Measurements from ENCODE around the gene PKD1. TPM values are rescaled to one million over a fixed set of nuclear protein-coding genes. Genes with fewer than 3 reads are reported as not detected.
"Not testable (repeated sequence)": the region's sequence is repeated elsewhere in the genome, so short reads cannot be mapped to it uniquely, and the experiment has no call there.

The PKD1 gene
- total RNA-seq, 1 donor from 2014 or later: 169 TPM

- not testable (repeated sequence) for H3K9me3 Mint-ChIP-seq (ENCODE audit: unreplicated experiment); H3K36me3 Mint-ChIP-seq (ENCODE audit: unreplicated experiment); H3K27me3 Mint-ChIP-seq (ENCODE audit: unreplicated experiment); DNase-seq (ENCODE audit: extremely low spot score, unreplicated experiment)
- H3K27ac Mint-ChIP-seq (ENCODE audit: unreplicated experiment): peak overlapping the region; percentile 81
- H3K4me1 Mint-ChIP-seq (ENCODE audit: unreplicated experiment): peaks cover 49% of the 10 kb centered on the region
- peak overlapping the region; percentile 56 for H3K4me3 Mint-ChIP-seq (ENCODE audit: unreplicated experiment)
Measured at GRCh38 chr16:2126928-2127556, 8.7 kb downstream of the PKD1 start.

GRCh38 chr16:2126161-2126743, 9.4 kb downstream of the PKD1 start:
- H3K27ac Mint-ChIP-seq (ENCODE audit: unreplicated experiment): peak overlapping the region; percentile 81
- DNase-seq (ENCODE audit: extremely low spot score, unreplicated experiment); H3K36me3 Mint-ChIP-seq (ENCODE audit: unreplicated experiment): not testable (repeated sequence)

GRCh38 chr16:2125609-2126008, 10.1 kb downstream of the PKD1 start:
- not testable (repeated sequence) for H3K9me3 Mint-ChIP-seq (ENCODE audit: unreplicated experiment); H3K27me3 Mint-ChIP-seq (ENCODE audit: unreplicated experiment); DNase-seq (ENCODE audit: extremely low spot score, unreplicated experiment); H3K36me3 Mint-ChIP-seq (ENCODE audit: unreplicated experiment)
- peak overlapping the region; percentile 96 for H3K27ac Mint-ChIP-seq (ENCODE audit: unreplicated experiment)
- H3K4me1 Mint-ChIP-seq (ENCODE audit: unreplicated experiment): peaks cover 57% of the 10 kb centered on the region
- peak overlapping the region; percentile 57 for H3K4me3 Mint-ChIP-seq (ENCODE audit: unreplicated experiment)

More at GRCh38 chr16:2126161-2126743, 9.4 kb downstream of the PKD1 start:
- not testable (repeated sequence) for H3K27me3 Mint-ChIP-seq (ENCODE audit: unreplicated experiment); H3K9me3 Mint-ChIP-seq (ENCODE audit: unreplicated experiment); H3K4me3 Mint-ChIP-seq (ENCODE audit: unreplicated experiment)
- peaks cover 55% of the 10 kb centered on the region for H3K4me1 Mint-ChIP-seq (ENCODE audit: unreplicated experiment)

- not testable (repeated sequence) for DNase-seq (ENCODE audit: extremely low spot score, unreplicated experiment); H3K27me3 Mint-ChIP-seq (ENCODE audit: unreplicated experiment); H3K9me3 Mint-ChIP-seq (ENCODE audit: unreplicated experiment); H3K36me3 Mint-ChIP-seq (ENCODE audit: unreplicated experiment)
- H3K4me1 Mint-ChIP-seq (ENCODE audit: unreplicated experiment): peaks cover 60% of the 10 kb centered on the region
- peak overlapping the region; percentile 96 for H3K27ac Mint-ChIP-seq (ENCODE audit: unreplicated experiment)
- peak overlapping the region; percentile 57 for H3K4me3 Mint-ChIP-seq (ENCODE audit: unreplicated experiment)
Measured at GRCh38 chr16:2124694-2125444, 10.8 kb downstream of the PKD1 start.

- H3K27me3 Mint-ChIP-seq (ENCODE audit: unreplicated experiment); H3K9me3 Mint-ChIP-seq (ENCODE audit: unreplicated experiment); DNase-seq (ENCODE audit: extremely low spot score, unreplicated experiment); H3K36me3 Mint-ChIP-seq (ENCODE audit: unreplicated experiment); H3K4me3 Mint-ChIP-seq (ENCODE audit: unreplicated experiment): not testable (repeated sequence)
- peak overlapping the region; percentile 96 for H3K27ac Mint-ChIP-seq (ENCODE audit: unreplicated experiment)
- peaks cover 57% of the 10 kb centered on the region for H3K4me1 Mint-ChIP-seq (ENCODE audit: unreplicated experiment)
Measured at GRCh38 chr16:2124377-2124693, 11.4 kb downstream of the PKD1 start.

- H3K27me3 Mint-ChIP-seq (ENCODE audit: unreplicated experiment); H3K4me3 Mint-ChIP-seq (ENCODE audit: unreplicated experiment); H3K9me3 Mint-ChIP-seq (ENCODE audit: unreplicated experiment); H3K27ac Mint-ChIP-seq (ENCODE audit: unreplicated experiment); H3K36me3 Mint-ChIP-seq (ENCODE audit: unreplicated experiment); DNase-seq (ENCODE audit: extremely low spot score, unreplicated experiment): not testable (repeated sequence)
- H3K4me1 Mint-ChIP-seq (ENCODE audit: unreplicated experiment): peaks cover 53% of the 10 kb centered on the region
Measured at GRCh38 chr16:2123706-2124376, 11.9 kb downstream of the PKD1 start.

- H3K27me3 Mint-ChIP-seq (ENCODE audit: unreplicated experiment): not testable (repeated sequence)
Measured at GRCh38 chr16:2122934-2123683, 12.6 kb downstream of the PKD1 start.

GRCh38 chr16:2122429-2122828, 13.3 kb downstream of the PKD1 start:
- H3K27ac Mint-ChIP-seq (ENCODE audit: unreplicated experiment): peak overlapping the region; percentile 52

More at GRCh38 chr16:2122934-2123683, 12.6 kb downstream of the PKD1 start:
- H3K4me1 Mint-ChIP-seq (ENCODE audit: unreplicated experiment): peaks cover 48% of the 10 kb centered on the region
- not testable (repeated sequence) for H3K4me3 Mint-ChIP-seq (ENCODE audit: unreplicated experiment); H3K27ac Mint-ChIP-seq (ENCODE audit: unreplicated experiment); DNase-seq (ENCODE audit: extremely low spot score, unreplicated experiment); H3K9me3 Mint-ChIP-seq (ENCODE audit: unreplicated experiment); H3K36me3 Mint-ChIP-seq (ENCODE audit: unreplicated experiment)

More at GRCh38 chr16:2122429-2122828, 13.3 kb downstream of the PKD1 start:
- Mint-ChIP-seq H3K4me1 (ENCODE audit: unreplicated experiment) (peaks cover 46% of the 10 kb centered on the region), H3K27me3 (ENCODE audit: unreplicated experiment) (no peaks in the 10 kb centered on the region), H3K9me3 (ENCODE audit: unreplicated experiment) (no peaks in the 10 kb centered on the region), H3K4me3 (ENCODE audit: unreplicated experiment) (no peak overlapping the region), H3K36me3 (ENCODE audit: unreplicated experiment) (no peaks in the 10 kb centered on the region)
- DNase-seq (ENCODE audit: extremely low spot score, unreplicated experiment): no peak
- TF ChIP-seq CTCF (IDR thresholded peaks at IDR 0.05): no peak
